Stimulated activated CD4-positive, alpha-beta T cell treated with anti-CD3 and anti-CD28 coated beads, Interleukin-12 subunit alpha, Interleukin-12 subunit beta, amount 100 ng/mL, for 4 hours (primary cell): ENCODE results near the gene PDCD4.

ENCODE experiments used
- DNase-seq: peaks from one replicate; pipeline ENCODE4 v3.0.0-alpha.2; 2020

Gene PDCD4

GRCh38 chr10:110871298-110872084, at the start of gene PDCD4:
PDCD4 (plus strand) TSS chr10:110871928; CDS start chr10:110876028, 4,100 bp downstream.
- DNase-seq: peak; percentile 93

- no peak for DNase-seq
Measured at GRCh38 chr10:110822035-110822711, 49.6 kb upstream of the PDCD4 start.

GRCh38 chr10:110822712-110823311, 48.9 kb upstream of the PDCD4 start:
- DNase-seq: no peak

- DNase-seq: no peak
Measured at GRCh38 chr10:110824152-110824441, 47.6 kb upstream of the PDCD4 start.

GRCh38 chr10:110824660-110825059, 47.1 kb upstream of the PDCD4 start:
- DNase-seq: no peak

- no peak for DNase-seq
Measured at GRCh38 chr10:110825508-110825907, 46.2 kb upstream of the PDCD4 start.

GRCh38 chr10:110827410-110827809, 44.3 kb upstream of the PDCD4 start:
- DNase-seq: no peak

- no peak for DNase-seq
Measured at GRCh38 chr10:110827875-110828274, 43.9 kb upstream of the PDCD4 start.

- no peak for DNase-seq
Measured at GRCh38 chr10:110828525-110828924, 43.2 kb upstream of the PDCD4 start.

GRCh38 chr10:110829721-110830410, 41.9 kb upstream of the PDCD4 start:
- no peak for DNase-seq

- DNase-seq: no peak
Measured at GRCh38 chr10:110833234-110833940, 38.3 kb upstream of the PDCD4 start.

- no peak for DNase-seq
Measured at GRCh38 chr10:110833941-110834628, 37.6 kb upstream of the PDCD4 start.

- no peak for DNase-seq
Measured at GRCh38 chr10:110834629-110835301, 37.0 kb upstream of the PDCD4 start.

- DNase-seq: no peak
Measured at GRCh38 chr10:110835841-110836240, 35.9 kb upstream of the PDCD4 start.

GRCh38 chr10:110836706-110837105, 35.0 kb upstream of the PDCD4 start:
- no peak for DNase-seq

GRCh38 chr10:110837418-110838171, 34.1 kb upstream of the PDCD4 start:
- DNase-seq: no peak

GRCh38 chr10:110840225-110840922, 31.4 kb upstream of the PDCD4 start:
- no peak for DNase-seq

GRCh38 chr10:110840923-110841428, 30.8 kb upstream of the PDCD4 start:
- no peak for DNase-seq

GRCh38 chr10:110841767-110842267, 29.9 kb upstream of the PDCD4 start:
- no peak for DNase-seq
